ENCODE results near the gene PKN3. TPM values are rescaled to one million over a fixed set of nuclear protein-coding genes. Genes with fewer than 3 reads are reported as not detected.

The PKN3 gene
- total RNA-seq, 1 donor from 2014 or later, result 3.1 TPM

- no peaks in the 10 kb centered on the region for H3K9me3 Mint-ChIP-seq (ENCODE audit: unreplicated experiment)
- H3K36me3 ChIP-seq (ENCODE audit: insufficient read depth, low read length), result peaks cover 2% of the 10 kb centered on the region
- H3K4me1 ChIP-seq (ENCODE audit: insufficient read depth, low read length), result no peaks in the 10 kb centered on the region
- FAIRE-seq, result no peak
- TF ChIP-seq EZH2 (IDR thresholded peaks at IDR 0.05; ENCODE audit: insufficient read depth, low read length), result no peak
- TF ChIP-seq CTCF (IDR thresholded peaks at IDR 0.05; ENCODE audit: insufficient read depth, low read depth, low read length), result no peak
- DNase-seq (ENCODE audit: low read depth), result no peak
- peaks cover 5% of the 10 kb centered on the region for H3K79me2 ChIP-seq (ENCODE audit: insufficient read depth, low read length)
- no peak overlapping the region for H3K4me2 ChIP-seq (ENCODE audit: low read length)
- no peaks in the 10 kb centered on the region for H3K4me1 Mint-ChIP-seq (ENCODE audit: low read depth, unreplicated experiment)
- no peak overlapping the region for H3K9ac ChIP-seq (ENCODE audit: low read length)
- H4K20me1 ChIP-seq (ENCODE audit: insufficient read depth, low read length), result peaks cover 20% of the 10 kb centered on the region
- H3K9me3 ChIP-seq (ENCODE audit: insufficient read depth, low read depth, low read length), result no peaks in the 10 kb centered on the region
- H3K27ac Mint-ChIP-seq (ENCODE audit: unreplicated experiment), result no peak overlapping the region
- H3K27ac ChIP-seq (ENCODE audit: low read depth, low read length), result no peak overlapping the region
- H2AFZ ChIP-seq (ENCODE audit: low read depth, low read length), result no peak overlapping the region
- no peaks in the 10 kb centered on the region for H3K27me3 Mint-ChIP-seq (ENCODE audit: low read depth, unreplicated experiment)
- no peaks in the 10 kb centered on the region for H3K27me3 ChIP-seq (ENCODE audit: insufficient read depth, low read length)
- H3K4me3 ChIP-seq (ENCODE audit: insufficient read depth, low read depth, low read length), result no peak overlapping the region
- H3K36me3 Mint-ChIP-seq (ENCODE audit: low read depth, unreplicated experiment), result peaks cover 18% of the 10 kb centered on the region
- no peak overlapping the region for H3K4me3 Mint-ChIP-seq (ENCODE audit: unreplicated experiment)
These were observed 48.8 kb downstream of the PKN3 start for GRCh38 chr9:128750926-128751595.

- TF ChIP-seq CTCF (IDR thresholded peaks at IDR 0.05; ENCODE audit: insufficient read depth, low read depth, low read length), result no peak
- no peak for TF ChIP-seq EZH2 (IDR thresholded peaks at IDR 0.05; ENCODE audit: insufficient read depth, low read length)
- Histone ChIP-seq H3K36me3 (ENCODE audit: insufficient read depth, low read length) (peaks cover 2% of the 10 kb centered on the region), H3K79me2 (ENCODE audit: insufficient read depth, low read length) (peaks cover 5% of the 10 kb centered on the region), H3K9ac (ENCODE audit: low read length) (no peak overlapping the region), H3K4me3 (ENCODE audit: insufficient read depth, low read depth, low read length) (no peak overlapping the region), H4K20me1 (ENCODE audit: insufficient read depth, low read length) (peaks cover 29% of the 10 kb centered on the region), H3K27me3 (ENCODE audit: insufficient read depth, low read length) (no peaks in the 10 kb centered on the region), H2AFZ (ENCODE audit: low read depth, low read length) (no peak overlapping the region), H3K4me1 (ENCODE audit: insufficient read depth, low read length) (no peaks in the 10 kb centered on the region), H3K4me2 (ENCODE audit: low read length) (no peak overlapping the region), H3K27ac (ENCODE audit: low read depth, low read length) (no peak overlapping the region), H3K9me3 (ENCODE audit: insufficient read depth, low read depth, low read length) (no peaks in the 10 kb centered on the region)
- DNase-seq (ENCODE audit: low read depth) (no peak), FAIRE-seq (no peak)
- no peaks in the 10 kb centered on the region for H3K9me3 Mint-ChIP-seq (ENCODE audit: unreplicated experiment)
- no peaks in the 10 kb centered on the region for H3K27me3 Mint-ChIP-seq (ENCODE audit: low read depth, unreplicated experiment)
- H3K4me3 Mint-ChIP-seq (ENCODE audit: unreplicated experiment), result no peak overlapping the region
- no peak overlapping the region for H3K27ac Mint-ChIP-seq (ENCODE audit: unreplicated experiment)
- H3K36me3 Mint-ChIP-seq (ENCODE audit: low read depth, unreplicated experiment), result peaks cover 16% of the 10 kb centered on the region
- no peaks in the 10 kb centered on the region for H3K4me1 Mint-ChIP-seq (ENCODE audit: low read depth, unreplicated experiment)
These were observed 51.3 kb downstream of the PKN3 start for GRCh38 chr9:128753627-128754026.

- Mint-ChIP-seq H3K27me3 (ENCODE audit: low read depth, unreplicated experiment) (no peaks in the 10 kb centered on the region), H3K27ac (ENCODE audit: unreplicated experiment) (no peak overlapping the region), H3K9me3 (ENCODE audit: unreplicated experiment) (no peaks in the 10 kb centered on the region), H3K4me1 (ENCODE audit: low read depth, unreplicated experiment) (no peaks in the 10 kb centered on the region), H3K4me3 (ENCODE audit: unreplicated experiment) (no peak overlapping the region), H3K36me3 (ENCODE audit: low read depth, unreplicated experiment) (peaks cover 12% of the 10 kb centered on the region)
- H3K4me3 ChIP-seq (ENCODE audit: insufficient read depth, low read depth, low read length), result no peak overlapping the region
- H3K9me3 ChIP-seq (ENCODE audit: insufficient read depth, low read depth, low read length), result no peaks in the 10 kb centered on the region
- no peak overlapping the region for H3K4me2 ChIP-seq (ENCODE audit: low read length)
- no peak overlapping the region for H2AFZ ChIP-seq (ENCODE audit: low read depth, low read length)
- no peaks in the 10 kb centered on the region for H3K27me3 ChIP-seq (ENCODE audit: insufficient read depth, low read length)
- peaks cover 5% of the 10 kb centered on the region for H3K79me2 ChIP-seq (ENCODE audit: insufficient read depth, low read length)
- no peak for DNase-seq (ENCODE audit: low read depth)
- H3K9ac ChIP-seq (ENCODE audit: low read length), result no peak overlapping the region
- peaks cover 30% of the 10 kb centered on the region for H4K20me1 ChIP-seq (ENCODE audit: insufficient read depth, low read length)
- H3K27ac ChIP-seq (ENCODE audit: low read depth, low read length), result no peak overlapping the region
- no peaks in the 10 kb centered on the region for H3K36me3 ChIP-seq (ENCODE audit: insufficient read depth, low read length)
- TF ChIP-seq CTCF (IDR thresholded peaks at IDR 0.05; ENCODE audit: insufficient read depth, low read depth, low read length) (no peak), EZH2 (IDR thresholded peaks at IDR 0.05; ENCODE audit: insufficient read depth, low read length) (no peak)
- H3K4me1 ChIP-seq (ENCODE audit: insufficient read depth, low read length), result no peaks in the 10 kb centered on the region
- FAIRE-seq, result no peak
These were observed 55.3 kb downstream of the PKN3 start for GRCh38 chr9:128757602-128758001.
